KMS-11 (cell line): Measurements from ENCODE around the gene SLC9A5.

Experiments used
- H2AFZ ChIP-seq: fragments of 200-600 bp; sonication (generic); 2 replicates; pipeline ENCODE4 v1.6.1; 2016; ENCODE audit warnings: antibody characterized with exemption, mixed run types, low read depth
- H3K27ac ChIP-seq: fragments of 200-600 bp; sonication (generic); 2 replicates; pipeline ENCODE4 v1.6.1; 2016; ENCODE audit warnings: mild to moderate bottlenecking, mixed run types
- H3K27me3 ChIP-seq: fragments of 200-600 bp; sonication (generic); 2 replicates; pipeline ENCODE4 v1.6.1; 2017; ENCODE audit warnings: mild to moderate bottlenecking, low read depth, mixed run types, moderate library complexity; ENCODE audit not compliant: insufficient read depth
- H3K36me3 ChIP-seq: fragments of 200-600 bp; sonication (generic); 2 replicates; pipeline ENCODE4 v1.6.1; 2017; ENCODE audit warnings: mild to moderate bottlenecking, mixed run types; ENCODE audit not compliant: insufficient read depth
- H3K4me1 ChIP-seq: fragments of 200-600 bp; sonication (generic); 2 replicates; pipeline ENCODE4 v1.6.1; 2016; ENCODE audit warnings: mild to moderate bottlenecking, low read depth, mixed run types; ENCODE audit not compliant: poor library complexity, severe bottlenecking
- H3K4me2 ChIP-seq: fragments of 200-600 bp; sonication (generic); 2 replicates; pipeline ENCODE4 v1.7.0; 2016; ENCODE audit warnings: mild to moderate bottlenecking, mixed run types
- H3K4me3 ChIP-seq: fragments of 200-600 bp; sonication (generic); IDR thresholded peaks from 2 replicates; pipeline ENCODE4 v1.6.1; 2017; ENCODE audit warnings: low read depth, low read length, mixed read lengths; ENCODE audit not compliant: insufficient read depth
- H3K79me2 ChIP-seq: fragments of 200-600 bp; sonication (generic); 2 replicates; pipeline ENCODE4 v1.6.1; 2016; ENCODE audit warnings: low read depth, mixed run types; ENCODE audit not compliant: insufficient read depth
- H3K9ac ChIP-seq: fragments of 200-600 bp; sonication (generic); 2 replicates; pipeline ENCODE4 v1.6.1; 2016; ENCODE audit warnings: mild to moderate bottlenecking, mixed run types
- H4K20me1 ChIP-seq: fragments of 200-600 bp; sonication (generic); 2 replicates; pipeline ENCODE4 v1.6.1; 2016; ENCODE audit warnings: mild to moderate bottlenecking, mixed run types; ENCODE audit not compliant: insufficient read depth
- TF ChIP-seq, protein P1 (sequence below): fragments of 200-600 bp; sonication (generic); conservative IDR thresholded peaks from 2 replicates; pipeline ENCODE4 v1.6.1; 2017; ENCODE audit warnings: low read depth, mild to moderate bottlenecking, antibody characterized with exemption, low read length, moderate library complexity, mixed read lengths

Gene SLC9A5

DNA sequence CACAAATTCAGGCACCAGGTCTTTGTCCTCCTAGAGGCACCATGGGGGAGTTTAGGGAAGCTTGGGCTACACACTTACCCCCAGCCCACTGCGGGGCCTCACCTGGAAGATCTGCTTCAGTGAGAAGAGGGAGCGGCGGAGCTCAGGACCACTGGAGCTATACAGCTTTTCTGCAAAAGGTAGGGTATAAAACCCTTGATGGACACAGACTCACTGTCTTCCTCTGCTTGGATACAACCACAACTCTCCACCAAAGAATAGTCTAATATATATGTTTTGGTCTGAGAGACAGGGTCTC lies 10.6 kb upstream of the SLC9A5 start:
- Histone ChIP-seq H3K79me2 (peaks cover 5% of the 10 kb centered on the region; the same call in 1 of the 2 replicates), H3K27me3 (no peaks in the 10 kb centered on the region), H3K9ac (no peak overlapping the region), H3K4me2 (no peak overlapping the region), H3K27ac (no peak overlapping the region), H2AFZ (no peak overlapping the region), H4K20me1 (no peaks in the 10 kb centered on the region), H3K4me1 (peaks cover 18% of the 10 kb centered on the region), H3K36me3 (no peaks in the 10 kb centered on the region), H3K4me3 (no peak overlapping the region)
- TF ChIP-seq, protein P1, sequence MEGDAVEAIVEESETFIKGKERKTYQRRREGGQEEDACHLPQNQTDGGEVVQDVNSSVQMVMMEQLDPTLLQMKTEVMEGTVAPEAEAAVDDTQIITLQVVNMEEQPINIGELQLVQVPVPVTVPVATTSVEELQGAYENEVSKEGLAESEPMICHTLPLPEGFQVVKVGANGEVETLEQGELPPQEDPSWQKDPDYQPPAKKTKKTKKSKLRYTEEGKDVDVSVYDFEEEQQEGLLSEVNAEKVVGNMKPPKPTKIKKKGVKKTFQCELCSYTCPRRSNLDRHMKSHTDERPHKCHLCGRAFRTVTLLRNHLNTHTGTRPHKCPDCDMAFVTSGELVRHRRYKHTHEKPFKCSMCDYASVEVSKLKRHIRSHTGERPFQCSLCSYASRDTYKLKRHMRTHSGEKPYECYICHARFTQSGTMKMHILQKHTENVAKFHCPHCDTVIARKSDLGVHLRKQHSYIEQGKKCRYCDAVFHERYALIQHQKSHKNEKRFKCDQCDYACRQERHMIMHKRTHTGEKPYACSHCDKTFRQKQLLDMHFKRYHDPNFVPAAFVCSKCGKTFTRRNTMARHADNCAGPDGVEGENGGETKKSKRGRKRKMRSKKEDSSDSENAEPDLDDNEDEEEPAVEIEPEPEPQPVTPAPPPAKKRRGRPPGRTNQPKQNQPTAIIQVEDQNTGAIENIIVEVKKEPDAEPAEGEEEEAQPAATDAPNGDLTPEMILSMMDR = no peak

DNA sequence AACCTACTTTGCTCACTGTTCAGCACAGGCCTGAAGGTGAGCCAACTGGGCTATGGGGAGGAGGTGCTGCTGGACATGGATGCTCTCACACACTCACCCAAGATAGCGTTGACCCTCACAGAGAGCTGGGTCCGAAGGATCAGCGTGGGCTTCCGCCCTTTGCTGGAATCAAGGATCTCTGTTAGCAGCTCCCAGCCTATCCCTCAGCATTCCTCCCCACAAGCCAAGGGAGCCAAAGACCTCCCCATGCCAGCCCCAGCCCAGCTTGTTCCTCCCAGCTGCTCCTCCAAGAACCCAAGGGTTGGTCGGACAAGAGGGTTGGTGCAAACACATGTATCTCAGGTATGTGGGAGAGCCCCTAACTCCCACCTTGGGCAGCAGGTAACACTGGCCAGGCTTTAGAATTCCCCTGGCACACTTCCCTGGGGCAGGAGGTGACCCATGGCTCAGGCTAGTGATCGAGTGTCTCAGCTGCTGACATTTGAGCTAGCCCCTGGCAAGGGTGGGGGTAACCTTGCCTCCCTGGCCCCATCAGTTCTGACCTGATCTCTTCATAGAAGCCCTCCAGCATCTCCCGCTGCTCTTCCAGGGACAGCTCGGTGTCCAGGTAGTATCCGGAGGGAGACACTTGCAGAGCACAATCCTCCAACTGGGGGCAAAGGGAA lies 9.8 kb upstream of the SLC9A5 start:
- Histone ChIP-seq H3K4me2 (no peak overlapping the region), H4K20me1 (no peaks in the 10 kb centered on the region), H3K9ac (no peak overlapping the region), H3K4me1 (peaks cover 19% of the 10 kb centered on the region), H3K27ac (no peak overlapping the region), H3K79me2 (peaks cover 5% of the 10 kb centered on the region; the same call in 1 of the 2 replicates), H3K4me3 (no peak overlapping the region), H3K27me3 (no peaks in the 10 kb centered on the region), H3K36me3 (no peaks in the 10 kb centered on the region), H2AFZ (no peak overlapping the region)
- TF ChIP-seq, protein P1 = no peak

DNA sequence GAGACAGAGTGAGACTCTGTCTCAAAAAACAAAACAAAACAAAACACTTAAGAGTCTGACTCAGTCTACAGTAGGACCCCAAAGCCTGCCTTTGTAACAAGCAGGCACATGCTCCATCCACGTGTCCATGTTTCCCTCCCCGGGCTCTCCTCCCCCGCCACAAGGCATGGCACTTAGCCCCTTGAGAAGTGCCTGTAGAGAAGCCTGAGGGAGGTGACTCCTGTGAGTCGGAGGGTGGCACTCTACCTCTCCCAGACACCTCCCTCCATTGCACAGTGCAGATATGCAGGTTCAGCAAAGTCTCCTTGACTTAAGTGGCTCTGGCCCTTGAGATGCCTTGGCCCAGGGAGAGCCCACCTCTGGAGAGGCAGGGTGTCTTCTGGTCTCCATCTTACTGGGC lies 8.3 kb upstream of the SLC9A5 start:
- Histone ChIP-seq H3K79me2 (peaks cover 4% of the 10 kb centered on the region; the same call in 1 of the 2 replicates), H3K36me3 (no peaks in the 10 kb centered on the region), H3K4me1 (peaks cover 27% of the 10 kb centered on the region), H2AFZ (no peak overlapping the region), H4K20me1 (no peaks in the 10 kb centered on the region), H3K4me3 (no peak overlapping the region), H3K27ac (no peak overlapping the region), H3K4me2 (no peak overlapping the region), H3K9ac (no peak overlapping the region), H3K27me3 (no peaks in the 10 kb centered on the region)
- TF ChIP-seq, protein P1 = no peak

DNA sequence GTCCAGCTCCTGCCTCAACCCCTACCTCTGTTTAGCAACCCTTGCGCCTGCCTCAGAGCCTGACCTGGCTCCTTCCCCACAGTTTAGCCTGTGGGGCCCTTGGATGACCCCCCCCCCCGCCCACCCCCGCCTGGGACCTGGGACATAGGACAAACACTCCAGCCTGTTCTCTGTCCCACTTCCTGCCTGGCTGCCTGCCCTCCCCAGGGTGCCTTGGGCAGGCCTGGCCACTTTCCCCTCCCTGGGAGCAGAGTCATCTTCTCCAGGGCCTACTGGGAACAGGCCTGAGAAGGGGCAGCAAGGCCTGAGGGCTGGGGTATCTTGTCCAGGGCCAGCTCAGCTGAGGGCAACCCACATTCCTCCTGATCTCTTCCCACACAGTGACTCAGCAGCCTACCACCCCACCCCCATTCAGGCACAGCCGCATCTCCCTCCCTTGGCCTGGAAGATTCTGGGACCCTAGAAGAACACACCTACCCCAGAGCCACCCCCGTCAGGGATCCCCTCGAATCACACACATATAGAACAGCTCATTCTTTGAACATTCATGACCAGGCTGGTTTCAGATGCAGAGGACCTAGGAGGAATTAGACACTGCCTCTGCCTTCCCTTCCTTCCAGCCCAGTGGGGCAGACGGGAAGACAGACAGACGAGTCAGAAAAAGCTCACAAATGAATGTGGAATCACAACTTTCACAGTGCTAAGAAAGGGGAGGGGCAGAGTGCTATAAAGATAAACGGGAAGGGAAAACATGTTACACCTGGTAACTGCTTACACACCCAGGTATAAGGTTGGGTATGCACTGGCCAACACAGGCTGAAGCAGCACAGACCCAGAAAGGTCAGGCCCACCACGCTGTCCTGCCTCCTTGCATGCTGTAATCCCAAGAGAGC lies 7.5 kb upstream of the SLC9A5 start:
- H3K4me2 ChIP-seq = no peak overlapping the region
- TF ChIP-seq, protein P1 = no peak
- peaks cover 32% of the 10 kb centered on the region for H3K4me1 ChIP-seq
- H3K27ac ChIP-seq = no peak overlapping the region
- H3K27me3 ChIP-seq = no peaks in the 10 kb centered on the region
- no peak overlapping the region for H3K9ac ChIP-seq
- no peaks in the 10 kb centered on the region for H3K36me3 ChIP-seq
- no peak overlapping the region for H3K4me3 ChIP-seq
- no peaks in the 10 kb centered on the region for H4K20me1 ChIP-seq
- no peaks in the 10 kb centered on the region for H3K79me2 ChIP-seq
- no peak overlapping the region for H2AFZ ChIP-seq
